ENCODE measurements around the gene PTPRK.

DNA sequence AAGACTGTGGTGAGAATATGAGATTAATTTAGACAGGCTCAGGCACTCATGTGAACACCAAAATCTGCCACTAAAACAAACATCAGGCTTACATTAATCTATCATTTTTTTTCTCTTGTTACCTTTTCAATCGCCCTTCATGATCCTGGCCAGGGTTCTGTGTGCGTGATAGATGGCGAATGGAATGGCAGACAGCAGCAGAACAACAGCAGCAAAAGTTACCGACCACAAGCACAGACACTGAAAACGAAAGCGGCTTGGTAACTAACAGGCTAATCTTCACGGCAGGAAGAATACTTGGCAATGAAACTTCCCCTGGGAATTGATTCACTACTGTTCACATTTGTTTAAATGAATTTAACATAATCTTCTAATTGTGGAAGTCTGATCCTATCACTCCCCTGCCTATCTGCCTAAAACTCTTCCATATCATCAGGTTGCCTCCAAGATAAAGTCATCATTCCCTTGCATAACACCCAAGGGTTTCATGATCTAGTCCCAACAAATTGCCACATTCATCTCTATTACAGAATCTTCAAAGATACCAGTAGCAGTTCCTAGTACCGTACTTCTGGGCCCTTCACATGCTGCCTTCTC is 28.7 kb downstream of the PTPRK start:
- TF ChIP-seq, protein P1, sequence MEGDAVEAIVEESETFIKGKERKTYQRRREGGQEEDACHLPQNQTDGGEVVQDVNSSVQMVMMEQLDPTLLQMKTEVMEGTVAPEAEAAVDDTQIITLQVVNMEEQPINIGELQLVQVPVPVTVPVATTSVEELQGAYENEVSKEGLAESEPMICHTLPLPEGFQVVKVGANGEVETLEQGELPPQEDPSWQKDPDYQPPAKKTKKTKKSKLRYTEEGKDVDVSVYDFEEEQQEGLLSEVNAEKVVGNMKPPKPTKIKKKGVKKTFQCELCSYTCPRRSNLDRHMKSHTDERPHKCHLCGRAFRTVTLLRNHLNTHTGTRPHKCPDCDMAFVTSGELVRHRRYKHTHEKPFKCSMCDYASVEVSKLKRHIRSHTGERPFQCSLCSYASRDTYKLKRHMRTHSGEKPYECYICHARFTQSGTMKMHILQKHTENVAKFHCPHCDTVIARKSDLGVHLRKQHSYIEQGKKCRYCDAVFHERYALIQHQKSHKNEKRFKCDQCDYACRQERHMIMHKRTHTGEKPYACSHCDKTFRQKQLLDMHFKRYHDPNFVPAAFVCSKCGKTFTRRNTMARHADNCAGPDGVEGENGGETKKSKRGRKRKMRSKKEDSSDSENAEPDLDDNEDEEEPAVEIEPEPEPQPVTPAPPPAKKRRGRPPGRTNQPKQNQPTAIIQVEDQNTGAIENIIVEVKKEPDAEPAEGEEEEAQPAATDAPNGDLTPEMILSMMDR (conservative IDR thresholded peaks at IDR 0.05 in 1 of 2, IDR thresholded peaks at IDR 0.05 in 1 of 2; ENCODE audit: extremely low read depth in 1 of 2, insufficient read depth in 1 of 2, low read depth in 1 of 2, low read length in 2 of 2): no peak
- TF ChIP-seq EZH2 (IDR thresholded peaks at IDR 0.05; ENCODE audit: borderline replicate concordance, low read length): no peak
